Natural killer cell (primary cell): ENCODE data around the gene NTM. TPM values are rescaled to one million over a fixed set of nuclear protein-coding genes. Genes with fewer than 3 reads are reported as not detected.

Experiments
- ATAC-seq, 3 donors: fragments of 150-1000 bp in 2 of 3; fragments of 200-7000 bp in 1 of 3; cut with Tn5 transposase; 1 replicate in 1 of 3; 2 replicates in 2 of 3; pipeline ENCODE4 v1.10.0; 2021; ENCODE audit warnings: mild to moderate bottlenecking in 2 of 3, moderate library complexity in 2 of 3
- DNase-seq, 2 donors: peaks; one replicate each; pipeline versions ENCODE4 v3.0.0 to v3.0.0-alpha.2; 2013 to 2021; ENCODE audit warnings: mixed read lengths in 1 of 2
- H3K27ac ChIP-seq: one replicate; pipeline ENCODE4 v1.5.1; 2013; ENCODE audit warnings: mild to moderate bottlenecking, low read length
- H3K27me3 ChIP-seq: one replicate; pipeline ENCODE4 v1.6.1; 2013; ENCODE audit warnings: low read length; ENCODE audit not compliant: control insufficient read depth, insufficient read depth
- H3K36me3 ChIP-seq: one replicate; pipeline ENCODE4 v1.6.1; 2013; ENCODE audit warnings: low read length; ENCODE audit not compliant: control insufficient read depth, insufficient read depth
- H3K4me1 ChIP-seq: one replicate; pipeline ENCODE4 v1.6.1; 2013; ENCODE audit warnings: low read length; ENCODE audit not compliant: control insufficient read depth, insufficient read depth
- H3K4me3 ChIP-seq: one replicate; pipeline ENCODE4 v1.5.1; 2013; ENCODE audit warnings: low read length
- H3K9me3 ChIP-seq: one replicate; pipeline ENCODE4 v1.6.1; 2013; ENCODE audit warnings: low read length; ENCODE audit not compliant: control insufficient read depth, insufficient read depth
- H3K27ac Mint-ChIP-seq, 2 donors: one replicate each; pipeline ENCODE4 v1.8.0; 2022; ENCODE audit warnings: mild to moderate bottlenecking in 2 of 2, mixed read lengths in 2 of 2, moderate library complexity in 1 of 2
- H3K27me3 Mint-ChIP-seq, 2 donors: one replicate each; pipeline ENCODE4 v1.8.0; 2022; ENCODE audit warnings: low read depth in 2 of 2, mixed read lengths in 2 of 2
- H3K36me3 Mint-ChIP-seq: one replicate; pipeline ENCODE4 v1.8.0; 2022; ENCODE audit warnings: mixed read lengths
- H3K4me1 Mint-ChIP-seq, 2 donors: one replicate each; pipeline ENCODE4 v1.8.0; 2022; ENCODE audit warnings: mixed read lengths in 2 of 2
- H3K4me3 Mint-ChIP-seq: one replicate; pipeline ENCODE4 v1.8.0; 2022; ENCODE audit warnings: mild to moderate bottlenecking, moderate library complexity, mixed read lengths
- H3K9me3 Mint-ChIP-seq, 2 donors: one replicate each; pipeline ENCODE4 v1.8.0; 2022; ENCODE audit warnings: mixed read lengths in 2 of 2
- WGBS: methylation state at CpG from one replicate; pipeline ENCODE4 v1.1.7; 2013; ENCODE audit warnings: missing lambda C conversion rate; ENCODE audit not compliant: insufficient coverage; 5-methylcytosine and 5-hydroxymethylcytosine counted together
- intact Hi-C: fragments of 100-400 bp; cut with micrococcal nuclease; formaldehyde crosslinking; loops from one replicate; pipeline ENCODE4 v1.14.2; 2022
- total RNA-seq, 4 donors: library from RNA; stranded (reverse); fragments of 120-200 nt in 1 of 4; gene quantifications; one replicate each; pipeline versions ENCODE4 v1.2.3 to v1.2.4, GENCODE V29; 2013 to 2022
- TF ChIP-seq, protein P1 (sequence below): fragments of 200-600 bp; IDR thresholded peaks from one replicate; pipeline ENCODE4 v1.8.0; 2022; ENCODE audit warnings: antibody characterized with exemption

NTM gene
- total RNA-seq, 3 donors from 2014 or later (not counting 1 experiment from before 2014, with no cell fraction given): not detected

DNA sequence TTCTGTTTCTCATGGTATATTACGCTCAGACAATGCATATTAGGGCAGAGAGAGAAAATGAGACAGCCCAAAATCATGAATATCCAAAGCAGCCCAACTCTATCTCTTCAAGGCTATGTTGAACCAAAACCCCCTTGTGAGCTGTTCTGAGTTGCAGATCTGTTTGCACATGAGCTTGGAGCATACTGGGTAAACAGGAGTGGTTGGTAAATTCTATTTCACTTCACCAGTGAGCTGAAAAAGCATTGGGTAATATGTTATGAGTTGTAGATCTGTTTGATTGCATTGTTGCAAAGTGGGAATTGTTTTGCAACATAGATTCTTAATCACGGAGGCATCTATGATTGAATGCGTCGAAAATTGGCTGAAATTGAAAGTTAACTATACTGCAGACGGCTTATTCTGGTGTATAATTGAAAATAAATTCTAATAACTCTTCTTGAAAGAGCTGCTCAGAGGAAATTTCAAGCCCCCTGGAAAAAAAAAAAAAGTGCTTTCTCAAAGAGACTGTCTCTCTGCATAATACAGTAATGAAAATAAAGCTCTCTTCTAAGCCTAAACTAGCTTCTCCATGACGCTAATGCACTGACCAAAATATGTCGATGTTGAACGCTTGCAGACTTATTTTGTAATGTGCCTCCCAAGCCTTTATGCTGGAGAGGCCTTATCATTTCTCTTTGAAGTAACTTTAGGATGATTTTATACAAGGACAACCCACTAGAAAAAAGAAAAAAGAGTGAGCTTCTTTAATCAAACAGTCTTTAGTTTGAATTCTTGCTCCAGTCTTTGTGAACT is 263.7 kb downstream of the NTM start:
- Histone ChIP-seq H3K36me3 (no peaks in the 10 kb centered on the region), H3K9me3 (no peaks in the 10 kb centered on the region), H3K27me3 (no peaks in the 10 kb centered on the region), H3K27ac (no peak overlapping the region), H3K4me3 (no peak overlapping the region), H3K4me1 (no peaks in the 10 kb centered on the region)
- no peaks in the 10 kb centered on the region for H3K4me1 Mint-ChIP-seq
- no peaks in the 10 kb centered on the region for H3K36me3 Mint-ChIP-seq
- intact Hi-C loops: no loop called here
- DNase-seq (no peak), ATAC-seq (peak in 1 of 3 donors; percentile 65)
- H3K27me3 Mint-ChIP-seq: peaks cover 0 to 3% of the 10 kb centered on the region in 2 donors
- peaks cover 0 to 2% of the 10 kb centered on the region in 2 donors for H3K9me3 Mint-ChIP-seq
- no peak overlapping the region for H3K4me3 Mint-ChIP-seq
- H3K27ac Mint-ChIP-seq: no peak overlapping the region
- WGBS: 90% methylated on average over 7 of the region's 8 CpGs
- TF ChIP-seq, protein P1, sequence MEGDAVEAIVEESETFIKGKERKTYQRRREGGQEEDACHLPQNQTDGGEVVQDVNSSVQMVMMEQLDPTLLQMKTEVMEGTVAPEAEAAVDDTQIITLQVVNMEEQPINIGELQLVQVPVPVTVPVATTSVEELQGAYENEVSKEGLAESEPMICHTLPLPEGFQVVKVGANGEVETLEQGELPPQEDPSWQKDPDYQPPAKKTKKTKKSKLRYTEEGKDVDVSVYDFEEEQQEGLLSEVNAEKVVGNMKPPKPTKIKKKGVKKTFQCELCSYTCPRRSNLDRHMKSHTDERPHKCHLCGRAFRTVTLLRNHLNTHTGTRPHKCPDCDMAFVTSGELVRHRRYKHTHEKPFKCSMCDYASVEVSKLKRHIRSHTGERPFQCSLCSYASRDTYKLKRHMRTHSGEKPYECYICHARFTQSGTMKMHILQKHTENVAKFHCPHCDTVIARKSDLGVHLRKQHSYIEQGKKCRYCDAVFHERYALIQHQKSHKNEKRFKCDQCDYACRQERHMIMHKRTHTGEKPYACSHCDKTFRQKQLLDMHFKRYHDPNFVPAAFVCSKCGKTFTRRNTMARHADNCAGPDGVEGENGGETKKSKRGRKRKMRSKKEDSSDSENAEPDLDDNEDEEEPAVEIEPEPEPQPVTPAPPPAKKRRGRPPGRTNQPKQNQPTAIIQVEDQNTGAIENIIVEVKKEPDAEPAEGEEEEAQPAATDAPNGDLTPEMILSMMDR: no peak

DNA sequence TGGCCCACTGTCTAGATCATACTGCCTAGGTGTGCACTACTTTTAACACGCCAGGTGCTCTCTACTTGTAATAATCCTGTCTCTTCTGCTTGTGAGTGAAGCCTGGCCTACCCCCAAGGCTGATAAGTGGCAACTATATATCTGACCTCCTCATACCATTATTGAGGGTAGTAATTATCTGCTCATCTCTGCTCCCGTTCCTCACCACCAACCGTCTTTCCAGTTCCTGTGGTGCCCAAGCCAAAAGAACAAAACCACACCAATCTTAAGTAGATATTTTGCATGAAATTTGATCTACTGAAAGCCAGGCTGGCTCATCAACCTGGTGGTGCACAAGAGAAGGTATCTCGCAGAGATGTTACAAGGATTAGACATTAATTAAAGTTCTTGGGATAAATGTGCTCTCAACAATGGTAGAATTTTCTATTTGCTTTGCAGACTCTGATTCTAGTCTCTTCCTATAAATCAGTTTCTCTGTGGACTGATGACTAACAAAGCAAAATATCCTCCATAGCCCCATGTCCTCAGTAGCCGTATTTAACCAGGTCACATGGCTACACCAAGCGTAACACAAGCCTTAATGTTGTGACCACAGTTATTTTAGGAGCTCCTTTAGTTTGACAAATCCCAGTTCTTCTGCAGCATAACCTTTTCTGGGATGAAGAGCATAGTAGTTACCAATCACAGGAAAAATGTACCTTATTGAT is 267.2 kb downstream of the NTM start:
- no peaks in the 10 kb centered on the region for H3K27me3 Mint-ChIP-seq
- H3K36me3 ChIP-seq: no peaks in the 10 kb centered on the region
- peaks cover 0 to 2% of the 10 kb centered on the region in 2 donors for H3K9me3 Mint-ChIP-seq
- H3K9me3 ChIP-seq: no peaks in the 10 kb centered on the region
- no peaks in the 10 kb centered on the region for H3K4me1 ChIP-seq
- no peak overlapping the region for H3K4me3 Mint-ChIP-seq
- H3K4me3 ChIP-seq: no peak overlapping the region
- no peak for ATAC-seq
- 82% methylated on average over 4 of the region's 6 CpGs for WGBS
- H3K27me3 ChIP-seq: no peaks in the 10 kb centered on the region
- H3K27ac Mint-ChIP-seq: no peak overlapping the region
- no peak for DNase-seq
- H3K36me3 Mint-ChIP-seq: no peaks in the 10 kb centered on the region
- TF ChIP-seq, protein P1: no peak
- intact Hi-C loops: no loop called here
- H3K27ac ChIP-seq: no peak overlapping the region
- H3K4me1 Mint-ChIP-seq: no peaks in the 10 kb centered on the region

DNA sequence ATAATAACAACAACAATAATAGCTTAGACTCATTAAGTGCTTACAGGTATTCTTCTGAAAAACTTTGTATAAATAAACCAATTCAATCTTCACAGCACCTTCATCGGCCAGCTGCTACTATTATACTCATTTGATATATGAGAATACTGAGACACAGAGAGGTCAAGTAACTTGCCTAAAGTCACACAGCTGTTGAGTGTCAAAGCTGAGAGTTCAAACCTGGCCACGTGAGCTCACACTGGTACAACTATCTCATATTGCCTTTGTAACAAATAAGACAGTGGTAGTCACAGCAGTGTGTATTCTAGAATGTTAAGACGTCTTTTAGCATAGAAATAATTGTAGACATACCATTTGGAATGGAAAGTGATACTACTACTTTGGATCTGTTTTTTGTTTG is 268.5 kb downstream of the NTM start:
- Histone ChIP-seq H3K4me3 (no peak overlapping the region), H3K27ac (no peak overlapping the region), H3K9me3 (no peaks in the 10 kb centered on the region), H3K27me3 (no peaks in the 10 kb centered on the region), H3K4me1 (no peaks in the 10 kb centered on the region), H3K36me3 (no peaks in the 10 kb centered on the region)
- intact Hi-C loops: no loop called here
- DNase-seq (no peak), ATAC-seq (no peak)
- H3K4me1 Mint-ChIP-seq: no peaks in the 10 kb centered on the region
- TF ChIP-seq, protein P1: no peak
- no peak overlapping the region for H3K27ac Mint-ChIP-seq
- no peaks in the 10 kb centered on the region for H3K9me3 Mint-ChIP-seq
- no peaks in the 10 kb centered on the region for H3K36me3 Mint-ChIP-seq
- H3K27me3 Mint-ChIP-seq: no peaks in the 10 kb centered on the region
- 81% methylated on average over 2 of the region's 3 CpGs for WGBS
- no peak overlapping the region for H3K4me3 Mint-ChIP-seq
